HCT116 (cell line): ENCODE measurements around the gene KRT38. TPM values are rescaled to one million over a fixed set of nuclear protein-coding genes. Genes with fewer than 3 reads are reported as not detected.

Experiments
- ATAC-seq: fragments of 200-7000 bp; cut with Tn5 transposase; 2 replicates; pipeline ENCODE4 v1.9.1; 2020; ENCODE audit warnings: mild to moderate bottlenecking, moderate library complexity
- BruUV-seq: library from RNA; stranded (reverse); fragments of 400-500 nt; replicated peaks from 2 replicates; lab custom pipeline; 2021; lab: Mats Ljungman, UMichigan
- CTCF ChIA-PET: fragments of 300-600 bp; sonication (Branson Sonifier 250); formaldehyde crosslinking; loops from one replicate; lab custom pipeline; 2021; ENCODE audit warnings: antibody characterized with exemption; lab: Charles Lee
- POLR2A ChIA-PET: fragments of 300-600, 350-600 bp; sonication (Branson Sonifier 250); formaldehyde crosslinking; loops from one replicate; lab custom pipeline; 2021; ENCODE audit warnings: antibody characterized with exemption; lab: Charles Lee
- RAD21 ChIA-PET, 2 experiments: fragments of 300-600 bp; sonication (Branson Sonifier 250); formaldehyde crosslinking; loops; one replicate each; lab custom pipeline; 2023; ENCODE audit warnings: low total read pairs in 2 of 2; ENCODE audit not compliant: uncharacterized antibody in 2 of 2, unreplicated experiment in 2 of 2, low non-redundant PET in 1 of 2; lab: Charles Lee
- DNase-seq: peaks from one replicate; pipeline ENCODE4 v3.0.0-alpha.2; 2010; ENCODE audit warnings: low read depth, low spot score
- H2AFZ ChIP-seq: fragments of 200-600 bp; shearing (Covaris generic), sonication (generic); 2 replicates; pipeline ENCODE4 v1.6.1; 2017; ENCODE audit warnings: low read depth, mixed run types, mixed read lengths, antibody characterized with exemption, low read length; ENCODE audit not compliant: poor library complexity, severe bottlenecking
- H3K27ac ChIP-seq: 2 replicates; pipeline ENCODE4 v1.5.1; 2012; ENCODE audit warnings: low read depth, low read length
- H3K27me3 ChIP-seq: fragments of 200-600 bp; sonication (generic); 2 replicates; pipeline ENCODE4 v1.6.1; 2016; ENCODE audit warnings: mixed run types, low read length, mixed read lengths; ENCODE audit not compliant: insufficient read depth
- H3K36me3 ChIP-seq, 2 experiments: fragments of 200-500 bp in 1 of 2; fragments of 200-600 bp in 1 of 2; sonication (Bioruptor generic) in 1 of 2; sonication (generic) in 1 of 2; 2 replicates each; pipeline versions ENCODE4 v1.5.1 to v1.6.1; 2014 to 2016; ENCODE audit warnings: low read length in 2 of 2, inconsistent platforms in 1 of 2, mixed read lengths in 1 of 2, mixed run types in 1 of 2; ENCODE audit not compliant: insufficient read depth in 2 of 2, control insufficient read depth in 1 of 2
- H3K4me1 ChIP-seq, 2 experiments: fragments of 200-600 bp in 1 of 2; sonication (generic) in 1 of 2; 2 replicates each; pipeline versions ENCODE4 v1.5.1 to v1.6.1; 2012 to 2017; ENCODE audit warnings: low read length in 2 of 2, inconsistent platforms in 1 of 2, mild to moderate bottlenecking in 1 of 2, mixed read lengths in 1 of 2, mixed run types in 1 of 2, moderate library complexity in 1 of 2; ENCODE audit not compliant: insufficient read depth in 2 of 2, control insufficient read depth in 1 of 2
- H3K4me2 ChIP-seq: fragments of 200-600 bp; sonication (generic); 2 replicates; pipeline ENCODE4 v1.6.1; 2017; ENCODE audit warnings: mixed run types, low read length, mixed read lengths
- H3K4me3 ChIP-seq, 2 experiments: fragments of 200-600 bp in 1 of 2; sonication (generic) in 1 of 2; replicated peaks in 1 of 2; 2 replicates each; pipeline ENCODE4 v1.5.1; 2011 to 2016; ENCODE audit warnings: low read length in 2 of 2, control low read depth in 1 of 2, low read depth in 1 of 2, mild to moderate bottlenecking in 1 of 2, mixed read lengths in 1 of 2, mixed run types in 1 of 2
- H3K79me2 ChIP-seq: fragments of 200-600 bp; sonication (generic); 2 replicates; pipeline ENCODE4 v1.6.1; 2017; ENCODE audit warnings: mild to moderate bottlenecking, mixed run types, low read length, moderate library complexity, mixed read lengths; ENCODE audit not compliant: insufficient read depth
- H3K9ac ChIP-seq: fragments of 200-600 bp; sonication (generic); 2 replicates; pipeline ENCODE4 v1.6.1; 2016; ENCODE audit warnings: low read length, mixed read lengths
- H3K9me2 ChIP-seq: fragments of 200-600 bp; sonication (generic), shearing (Covaris generic); 2 replicates; pipeline ENCODE4 v1.6.1; 2017; ENCODE audit warnings: mixed run types, mild to moderate bottlenecking, moderate library complexity; ENCODE audit not compliant: insufficient read depth
- H3K9me3 ChIP-seq, 2 experiments: fragments of 200-500 bp in 1 of 2; fragments of 200-600 bp in 1 of 2; sonication (Bioruptor generic) in 1 of 2; sonication (generic) in 1 of 2; 2 replicates each; pipeline ENCODE4 v1.6.1; 2014 to 2017; ENCODE audit warnings: low read length in 2 of 2, mixed read lengths in 2 of 2, inconsistent platforms in 1 of 2, low read depth in 1 of 2, mild to moderate bottlenecking in 1 of 2, mixed run types in 1 of 2, moderate library complexity in 1 of 2; ENCODE audit not compliant: control insufficient read depth in 1 of 2, insufficient read depth in 1 of 2
- H4K20me1 ChIP-seq: fragments of 200-600 bp; sonication (generic), shearing (Covaris generic); 2 replicates; pipeline ENCODE4 v1.6.1; 2017; ENCODE audit warnings: mixed run types, mild to moderate bottlenecking, moderate library complexity; ENCODE audit not compliant: insufficient read depth
- ATF3 ChIP-seq: IDR thresholded peaks from 2 replicates; pipeline ENCODE4 v1.6.1; 2012
- CTCF ChIP-seq, 3 experiments: fragments of 200-600 bp in 1 of 3; sonication (generic) in 1 of 3; IDR thresholded peaks in 2 of 3; conservative IDR thresholded peaks in 1 of 3; 2 replicates each; pipeline ENCODE4 v1.5.1; 2012 to 2017; ENCODE audit warnings: low read depth in 2 of 3, low read length in 2 of 3, antibody characterized with exemption in 1 of 3, borderline replicate concordance in 1 of 3, control low read depth in 1 of 3, mild to moderate bottlenecking in 1 of 3, mixed read lengths in 1 of 3, mixed run types in 1 of 3, moderate library complexity in 1 of 3; ENCODE audit not compliant: insufficient read depth in 1 of 3
- ELF1 ChIP-seq: IDR thresholded peaks from 2 replicates; pipeline ENCODE4 v1.6.1; 2012; ENCODE audit warnings: low read depth, borderline replicate concordance
- EZH2 ChIP-seq: fragments of 200-600 bp; sonication (generic); IDR thresholded peaks from 2 replicates; pipeline ENCODE4 v1.6.1; 2017; ENCODE audit warnings: antibody characterized with exemption, mixed run types
- JUND ChIP-seq: IDR thresholded peaks from 2 replicates; pipeline ENCODE4 v1.6.1; 2012
- POLR2A ChIP-seq: IDR thresholded peaks from 2 replicates; pipeline ENCODE4 v1.7.0; 2011; ENCODE audit warnings: borderline replicate concordance; ENCODE audit not compliant: insufficient read depth, insufficient read length; ENCODE audit errors: extremely low read depth
- POLR2AphosphoS5 ChIP-seq: IDR thresholded peaks from 2 replicates; pipeline ENCODE4 v1.6.1; 2011; ENCODE audit warnings: mild to moderate bottlenecking, low read depth, low read length, moderate library complexity
- RAD21 ChIP-seq: IDR thresholded peaks from 2 replicates; pipeline ENCODE4 v1.6.1; 2012; ENCODE audit warnings: low read depth, mild to moderate bottlenecking
- REST ChIP-seq: IDR thresholded peaks from 2 replicates; pipeline ENCODE4 v1.6.1; 2012; ENCODE audit warnings: low read depth
- SIN3A ChIP-seq: IDR thresholded peaks from 2 replicates; pipeline ENCODE4 v1.6.1; 2012; ENCODE audit warnings: low read depth
- SP1 ChIP-seq: IDR thresholded peaks from 2 replicates; pipeline ENCODE4 v1.6.1; 2012; ENCODE audit warnings: low read depth
- SRF ChIP-seq: IDR thresholded peaks from 2 replicates; pipeline ENCODE4 v1.6.1; 2012; ENCODE audit warnings: low read depth
- ZBTB33 ChIP-seq: IDR thresholded peaks from 2 replicates; pipeline ENCODE4 v1.6.1; 2011; ENCODE audit warnings: mild to moderate bottlenecking, low read length, moderate library complexity; ENCODE audit not compliant: insufficient replicate concordance; ENCODE audit errors: extremely low read depth
- ZNF274 ChIP-seq: fragments of 200-500 bp; sonication (Bioruptor generic); IDR thresholded peaks from 2 replicates; pipeline ENCODE4 v1.6.1; 2014; ENCODE audit warnings: mild to moderate bottlenecking, low read depth, low read length, inconsistent platforms
- intact Hi-C: fragments of 100-400 bp; cut with micrococcal nuclease; formaldehyde crosslinking; loops from 2 replicates; pipeline ENCODE4 v1.10.0; 2022
- total RNA-seq: library from RNA; stranded (reverse); gene quantifications from one replicate; pipeline ENCODE4 v1.2.1, GENCODE V29; 2021; ENCODE audit not compliant: unreplicated experiment

The KRT38 gene
- total RNA-seq, 1 experiment from 2014 or later: not detected

- Histone ChIP-seq H3K9me3 (no peaks in the 10 kb centered on the region), H4K20me1 (no peaks in the 10 kb centered on the region), H3K9ac (no peak overlapping the region), H3K27me3 (no peaks in the 10 kb centered on the region), H2AFZ (no peak overlapping the region), H3K27ac (no peak overlapping the region), H3K4me1 (peaks cover 15 to 44% of the 10 kb centered on the region in 2 experiments), H3K36me3 (no peaks in the 10 kb centered on the region), H3K9me2 (no peaks in the 10 kb centered on the region), H3K79me2 (no peaks in the 10 kb centered on the region), H3K4me3 (no peak overlapping the region), H3K4me2 (no peak overlapping the region)
- no peak for ATAC-seq
- RAD21 ChIA-PET: no interaction called here
- intact Hi-C loops: loop anchor here (10.0 kb wide), 1 partner anchor 78 kb away; no protein-coding TSS in a partner anchor
- TF ChIP-seq ZBTB33: no peak
- no peak for TF ChIP-seq EZH2
- TF ChIP-seq REST: no peak
- no peak for TF ChIP-seq ATF3
- no peak for TF ChIP-seq JUND
- no peak for TF ChIP-seq SRF
- TF ChIP-seq CTCF (IDR thresholded peaks at IDR 0.05 in 2 of 3, conservative IDR thresholded peaks at IDR 0.05 in 1 of 3; ENCODE audit: borderline replicate concordance in 1 of 3, insufficient read depth in 1 of 3, low read depth in 2 of 3, low read length in 2 of 3): no peak
- TF ChIP-seq ZNF274: no peak
- TF ChIP-seq ELF1: no peak
- no peak for TF ChIP-seq SIN3A
- TF ChIP-seq SP1: no peak
- TF ChIP-seq POLR2A: no peak
- TF ChIP-seq POLR2AphosphoS5: no peak
- TF ChIP-seq RAD21: no peak
- DNase-seq: no peak
- POLR2A ChIA-PET: no interaction called here
- BruUV-seq: no TSS peak
- CTCF ChIA-PET: no interaction called here
Measured at GRCh38 chr17:41416479-41416878, 24.3 kb downstream of the KRT38 start.
